WERI-Rb-1 (cell line): ENCODE data around the gene UIMC1.
"Not testable (repeated sequence)": the region's sequence is repeated elsewhere in the genome, so short reads cannot be mapped to it uniquely, and the experiment has no call there.

Experiments
- DNase-seq: peaks from one replicate; pipeline ENCODE4 v3.0.0-alpha.2; 2020
- H3K27ac ChIP-seq: fragments of 250-450 bp; sonication (Bioruptor Pico); 2 replicates; pipeline ENCODE4 v1.5.1; 2020; ENCODE audit warnings: mild to moderate bottlenecking, moderate library complexity
- H3K27me3 ChIP-seq: fragments of 250-450 bp; sonication (Bioruptor Pico); 2 replicates; pipeline ENCODE4 v1.5.1; 2021; ENCODE audit warnings: mild to moderate bottlenecking, low read depth, moderate library complexity; ENCODE audit not compliant: insufficient read depth, severe bottlenecking
- H3K36me3 ChIP-seq: fragments of 250-450 bp; sonication (Bioruptor Pico); 2 replicates; pipeline ENCODE4 v1.5.1; 2020; ENCODE audit warnings: mild to moderate bottlenecking, moderate library complexity
- H3K4me3 ChIP-seq: 2 replicates; pipeline ENCODE4 v1.5.1; 2011; ENCODE audit warnings: low read depth, mild to moderate bottlenecking, control low read depth, low read length
- H3K9me3 ChIP-seq: fragments of 250-450 bp; sonication (Bioruptor Pico); 2 replicates; pipeline ENCODE4 v1.5.1; 2021; ENCODE audit warnings: mild to moderate bottlenecking, moderate library complexity; ENCODE audit not compliant: severe bottlenecking
- TF ChIP-seq, protein P1 (sequence below): IDR thresholded peaks from 2 replicates; pipeline ENCODE4 v1.5.1; 2011; ENCODE audit warnings: low read depth, mild to moderate bottlenecking, control low read depth, inconsistent platforms, low read length

UIMC1 gene

DNA sequence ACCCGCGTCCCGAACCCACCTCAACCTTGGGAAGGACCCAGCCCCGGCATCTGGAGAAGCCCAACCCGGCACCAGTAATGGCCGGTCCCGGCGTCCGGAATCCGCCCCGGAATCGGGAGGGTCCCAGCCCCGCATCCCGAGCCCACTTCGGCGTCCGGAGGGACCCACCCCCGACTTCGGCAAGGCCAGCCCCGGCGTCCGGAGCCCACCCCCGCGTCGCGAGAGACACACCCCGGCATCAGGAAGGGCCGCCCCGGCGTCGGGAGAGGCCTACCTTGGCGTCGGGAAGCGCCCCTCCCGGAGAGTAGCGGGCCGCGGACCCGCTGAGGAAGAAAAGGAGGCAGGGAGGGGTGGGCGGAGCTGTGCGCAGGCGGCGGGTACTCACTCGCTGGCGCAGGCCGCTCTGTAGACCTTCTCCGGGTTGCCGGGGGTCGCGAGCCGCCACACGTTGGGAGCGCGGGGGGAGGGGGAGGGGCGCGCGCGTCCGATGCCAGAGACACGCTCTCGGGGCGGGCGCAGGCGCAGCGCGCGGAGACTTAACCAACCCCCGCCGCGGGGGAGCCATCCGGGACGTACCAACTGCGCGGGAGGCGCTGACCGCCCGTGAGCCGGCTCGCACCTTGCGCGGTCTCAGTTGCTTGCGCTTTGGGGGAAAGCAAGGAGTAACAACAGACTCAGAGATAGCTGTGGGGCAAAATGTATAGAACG is at the start of gene UIMC1:
Gene UIMC1 (minus strand): TSS at position 515 of the 708 bp plus-strand sequence. CDS start 24,164 bp downstream, outside the sequence.
- DNase-seq = peak; percentile 88
- Histone ChIP-seq H3K27me3 (no peaks in the 10 kb centered on the region), H3K36me3 (no peaks in the 10 kb centered on the region), H3K27ac (peak within 1 kb of the TSS; percentile 90), H3K4me3 (peak within 1 kb of the TSS; percentile 81), H3K9me3 (no peaks in the 10 kb centered on the region)
- TF ChIP-seq, protein P1, sequence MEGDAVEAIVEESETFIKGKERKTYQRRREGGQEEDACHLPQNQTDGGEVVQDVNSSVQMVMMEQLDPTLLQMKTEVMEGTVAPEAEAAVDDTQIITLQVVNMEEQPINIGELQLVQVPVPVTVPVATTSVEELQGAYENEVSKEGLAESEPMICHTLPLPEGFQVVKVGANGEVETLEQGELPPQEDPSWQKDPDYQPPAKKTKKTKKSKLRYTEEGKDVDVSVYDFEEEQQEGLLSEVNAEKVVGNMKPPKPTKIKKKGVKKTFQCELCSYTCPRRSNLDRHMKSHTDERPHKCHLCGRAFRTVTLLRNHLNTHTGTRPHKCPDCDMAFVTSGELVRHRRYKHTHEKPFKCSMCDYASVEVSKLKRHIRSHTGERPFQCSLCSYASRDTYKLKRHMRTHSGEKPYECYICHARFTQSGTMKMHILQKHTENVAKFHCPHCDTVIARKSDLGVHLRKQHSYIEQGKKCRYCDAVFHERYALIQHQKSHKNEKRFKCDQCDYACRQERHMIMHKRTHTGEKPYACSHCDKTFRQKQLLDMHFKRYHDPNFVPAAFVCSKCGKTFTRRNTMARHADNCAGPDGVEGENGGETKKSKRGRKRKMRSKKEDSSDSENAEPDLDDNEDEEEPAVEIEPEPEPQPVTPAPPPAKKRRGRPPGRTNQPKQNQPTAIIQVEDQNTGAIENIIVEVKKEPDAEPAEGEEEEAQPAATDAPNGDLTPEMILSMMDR = no peak

DNA sequence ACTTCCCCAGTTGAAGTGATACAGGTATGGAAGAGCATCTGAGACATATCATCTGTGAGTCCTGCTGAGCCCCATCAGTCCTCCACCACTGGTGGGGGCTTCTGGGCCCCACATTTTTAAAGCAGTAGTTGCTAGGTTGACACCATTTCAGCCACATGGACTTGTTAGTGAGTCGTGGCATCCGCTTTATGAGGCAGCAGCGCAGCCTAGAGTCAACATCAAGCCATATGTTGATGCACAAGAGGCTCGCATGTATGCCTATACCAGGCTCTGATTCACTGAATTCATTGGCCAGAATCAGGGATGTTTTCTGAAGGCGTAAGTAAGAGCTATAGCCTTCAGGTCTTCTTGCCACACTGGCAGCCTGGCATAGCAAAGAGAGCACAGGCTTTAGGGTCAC is 42.7 kb upstream of the UIMC1 start:
- Histone ChIP-seq H3K36me3 (no peaks in the 10 kb centered on the region; the same call in 1 of the 2 replicates), H3K27ac (no peak overlapping the region), H3K9me3 (no peaks in the 10 kb centered on the region), H3K27me3 (no peaks in the 10 kb centered on the region), H3K4me3 (no peak overlapping the region)
- TF ChIP-seq, protein P1 = no peak
- DNase-seq = no peak

DNA sequence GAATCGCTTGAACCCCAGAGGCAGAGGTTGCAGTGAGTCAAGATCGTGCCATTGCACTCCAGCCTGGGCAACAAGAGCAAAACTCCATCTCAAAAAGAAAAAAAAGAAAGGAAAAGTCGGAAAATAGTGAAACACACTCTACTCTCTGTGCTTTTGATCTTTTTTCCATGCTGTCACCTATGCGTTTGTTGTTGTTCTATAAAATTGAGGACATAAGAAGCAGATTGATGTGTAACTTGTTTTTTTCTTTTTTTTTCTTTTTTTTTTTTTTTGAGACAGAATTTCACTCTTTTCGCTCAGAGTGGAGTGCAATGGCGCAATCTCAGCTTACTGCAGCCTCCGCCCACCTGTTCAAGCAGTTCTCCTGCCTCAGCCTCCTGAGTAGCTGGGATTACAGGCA is 42.0 kb upstream of the UIMC1 start:
- H3K27me3 ChIP-seq, H3K27ac ChIP-seq, DNase-seq, H3K9me3 ChIP-seq, H3K36me3 ChIP-seq, H3K4me3 ChIP-seq: not testable (repeated sequence)

DNA sequence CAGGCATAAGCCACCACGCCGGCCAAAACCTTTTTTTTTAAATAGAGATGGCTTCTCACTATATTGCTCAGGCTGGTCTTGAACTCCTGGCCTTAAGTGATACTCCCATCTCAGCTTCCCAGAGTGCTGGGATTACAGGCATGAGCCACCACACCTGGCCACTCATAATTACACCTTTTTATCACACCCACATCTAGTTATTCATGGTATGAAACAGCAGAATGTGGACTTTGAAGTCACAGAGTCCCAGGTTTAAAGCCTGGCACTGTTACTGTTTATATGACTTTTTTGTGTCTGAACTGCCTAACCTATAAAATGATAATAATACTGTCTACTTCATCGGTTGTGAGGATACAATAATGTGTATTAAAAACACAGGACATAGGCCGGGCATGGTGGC is 39.1 kb upstream of the UIMC1 start:
- Histone ChIP-seq H3K27ac (no peak overlapping the region), H3K36me3 (peaks cover 5% of the 10 kb centered on the region), H3K27me3 (no peaks in the 10 kb centered on the region), H3K9me3 (no peaks in the 10 kb centered on the region), H3K4me3 (no peak overlapping the region)
- TF ChIP-seq, protein P1 = no peak
- DNase-seq = no peak

DNA sequence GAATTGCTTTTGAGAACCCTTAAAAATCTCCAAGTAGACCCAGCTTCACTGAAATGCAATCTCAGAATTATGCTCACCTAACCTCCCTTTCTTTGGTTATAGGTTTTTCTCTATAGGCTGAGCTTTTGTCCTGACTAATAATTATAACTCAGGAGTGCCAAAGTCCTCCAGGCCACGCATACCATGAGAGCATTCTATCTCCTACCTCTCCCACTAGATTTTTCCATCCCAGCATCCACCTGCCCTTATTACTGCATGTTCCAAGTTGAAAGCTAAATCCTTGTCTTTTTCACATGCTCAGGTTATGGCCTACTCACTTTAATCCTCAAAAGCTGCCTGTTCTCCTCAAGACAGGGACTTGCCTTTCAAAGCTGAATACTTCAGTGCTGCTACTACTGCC is 38.1 kb upstream of the UIMC1 start:
- Histone ChIP-seq H3K9me3 (no peaks in the 10 kb centered on the region), H3K27ac (no peak overlapping the region), H3K36me3 (peaks cover 5% of the 10 kb centered on the region), H3K4me3 (no peak overlapping the region), H3K27me3 (no peaks in the 10 kb centered on the region)
- TF ChIP-seq, protein P1 = no peak
- DNase-seq = no peak

DNA sequence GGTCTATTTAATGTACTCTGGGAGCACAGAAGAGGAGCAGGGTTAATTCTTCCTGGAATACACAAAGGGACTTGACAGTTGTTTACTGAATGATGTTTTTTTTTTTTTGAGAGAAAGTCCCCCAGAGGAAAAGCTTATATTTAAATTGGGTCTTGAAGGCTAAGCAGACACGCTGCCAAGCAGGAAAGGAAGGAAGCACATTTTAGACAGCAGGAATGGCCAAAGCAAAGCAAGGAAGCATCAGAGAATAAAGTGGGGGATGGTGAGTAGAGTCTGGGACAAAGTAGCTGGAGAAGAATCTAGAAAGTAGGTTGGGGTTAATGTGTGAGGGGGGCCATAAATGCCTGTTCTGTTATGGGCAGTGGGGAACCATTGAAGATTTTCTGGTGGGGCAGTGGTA is 37.4 kb upstream of the UIMC1 start:
- no peak overlapping the region for H3K27ac ChIP-seq
- H3K36me3 ChIP-seq = peaks cover 5% of the 10 kb centered on the region
- no peak overlapping the region for H3K4me3 ChIP-seq
- TF ChIP-seq, protein P1 = no peak
- no peak for DNase-seq
- no peaks in the 10 kb centered on the region for H3K27me3 ChIP-seq
- H3K9me3 ChIP-seq = no peaks in the 10 kb centered on the region
